Stimulated activated CD4-positive, alpha-beta T cell treated with anti-CD3 and anti-CD28 coated beads, Interleukin-12 subunit alpha, Interleukin-12 subunit beta, amount 100 ng/mL, for 24 hours (primary cell): ENCODE data around the gene TEX44.
A peak's percentile ranks its signal among the peaks of the same experiment; 100 is the strongest.
"Not testable (repeated sequence)": the region's sequence is repeated elsewhere in the genome, so short reads cannot be mapped to it uniquely, and the experiment has no call there.

ENCODE experiments used
- DNase-seq, 2 experiments: peaks; one replicate each; pipeline ENCODE4 v3.0.0-alpha.2; 2020; ENCODE audit warnings: low read depth in 2 of 2

TEX44 gene

GRCh38 chr2:231571661-231572191 lies 20.9 kb upstream of the TEX44 start:
- no peak for DNase-seq

- no peak for DNase-seq
Measured at GRCh38 chr2:231573096-231573495, 19.6 kb upstream of the TEX44 start.

- no peak for DNase-seq
Measured at GRCh38 chr2:231573698-231574421, 18.8 kb upstream of the TEX44 start.

- DNase-seq = no peak
Measured at GRCh38 chr2:231575612-231576256, 16.9 kb upstream of the TEX44 start.

GRCh38 chr2:231576465-231576864 lies 16.2 kb upstream of the TEX44 start:
- DNase-seq = no peak

- DNase-seq = not testable (repeated sequence)
Measured at GRCh38 chr2:231578655-231579054, 14.0 kb upstream of the TEX44 start.

GRCh38 chr2:231579560-231579959 lies 13.1 kb upstream of the TEX44 start:
- no peak for DNase-seq

GRCh38 chr2:231581328-231581727 lies 11.3 kb upstream of the TEX44 start:
- DNase-seq = no peak

- no peak for DNase-seq
Measured at GRCh38 chr2:231583982-231584381, 8.7 kb upstream of the TEX44 start.

- DNase-seq = not testable (repeated sequence)
Measured at GRCh38 chr2:231587744-231588143, 4.9 kb upstream of the TEX44 start.

- DNase-seq = no peak
Measured at GRCh38 chr2:231589656-231590055, 3.0 kb upstream of the TEX44 start.

- no peak for DNase-seq
Measured at GRCh38 chr2:231590614-231591013, 2.0 kb upstream of the TEX44 start.

- DNase-seq = no peak
Measured at GRCh38 chr2:231593666-231594065, 1.0 kb downstream of the TEX44 start.

- no peak for DNase-seq
Measured at GRCh38 chr2:231597014-231597611, 4.4 kb downstream of the TEX44 start.

GRCh38 chr2:231597627-231598026 lies 5.0 kb downstream of the TEX44 start:
- DNase-seq = no peak

- no peak for DNase-seq
Measured at GRCh38 chr2:231600619-231601355, 8.1 kb downstream of the TEX44 start.

GRCh38 chr2:231601356-231602229 lies 8.9 kb downstream of the TEX44 start:
- DNase-seq = peak; percentile 48 to 83

- no peak for DNase-seq
Measured at GRCh38 chr2:231602859-231603467, 10.3 kb downstream of the TEX44 start.

- DNase-seq = no peak
Measured at GRCh38 chr2:231604101-231604684, 11.5 kb downstream of the TEX44 start.
